ENCODE data around the gene IDH1. TPM values are rescaled to one million over a fixed set of nuclear protein-coding genes. Genes with fewer than 3 reads are reported as not detected.
A peak's percentile ranks its signal among the peaks of the same experiment; 100 is the strongest.

IDH1 gene
- total RNA-seq, 2 donors from 2014 or later: 305 to 431 TPM

DNA sequence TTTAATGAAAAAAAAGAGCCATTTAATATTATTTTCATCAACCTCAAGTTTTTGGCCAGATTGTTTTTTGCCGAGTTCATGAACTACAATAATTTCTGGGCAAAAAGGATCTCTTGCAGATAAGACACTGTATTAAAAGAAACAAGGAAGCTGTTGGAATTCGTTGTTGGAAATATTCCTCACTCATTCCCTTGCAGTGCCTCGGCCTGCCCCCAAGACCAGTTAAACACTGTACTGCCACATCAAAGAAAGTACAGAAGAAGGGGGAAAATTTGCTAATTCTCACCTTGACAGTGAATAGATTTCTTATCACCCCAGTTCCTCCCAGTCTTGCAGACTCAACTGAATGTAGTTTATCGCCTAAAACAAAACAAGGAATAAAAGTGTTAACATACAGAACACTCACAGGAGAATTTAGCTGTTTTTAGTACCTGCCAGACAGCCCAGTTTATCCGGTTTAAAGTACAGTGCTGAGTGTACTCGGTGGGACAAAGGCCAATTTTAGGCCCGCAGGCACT, 1.2 kb downstream of the IDH1 start:
- Histone ChIP-seq H3K4me1 (ENCODE audit: control insufficient read depth, insufficient read depth, low read length) (no peaks in the 10 kb centered on the region), H3K9ac (ENCODE audit: extremely low read depth, low read length, poor library complexity, severe bottlenecking) (peak overlapping the region; percentile 35), H3K27me3 (ENCODE audit: control insufficient read depth, insufficient read depth, low read length, poor library complexity, severe bottlenecking) (no peaks in the 10 kb centered on the region), H3K36me3 (ENCODE audit: control insufficient read depth, insufficient read depth, low read length) (peaks cover 51% of the 10 kb centered on the region), H3K9me3 (ENCODE audit: control insufficient read depth, low read length) (no peaks in the 10 kb centered on the region), H3K27ac (ENCODE audit: low read depth, low read length) (no peak overlapping the region), H3K4me3 (ENCODE audit: low read length) (peak overlapping the region; percentile 100)
- TF ChIP-seq, protein P1, sequence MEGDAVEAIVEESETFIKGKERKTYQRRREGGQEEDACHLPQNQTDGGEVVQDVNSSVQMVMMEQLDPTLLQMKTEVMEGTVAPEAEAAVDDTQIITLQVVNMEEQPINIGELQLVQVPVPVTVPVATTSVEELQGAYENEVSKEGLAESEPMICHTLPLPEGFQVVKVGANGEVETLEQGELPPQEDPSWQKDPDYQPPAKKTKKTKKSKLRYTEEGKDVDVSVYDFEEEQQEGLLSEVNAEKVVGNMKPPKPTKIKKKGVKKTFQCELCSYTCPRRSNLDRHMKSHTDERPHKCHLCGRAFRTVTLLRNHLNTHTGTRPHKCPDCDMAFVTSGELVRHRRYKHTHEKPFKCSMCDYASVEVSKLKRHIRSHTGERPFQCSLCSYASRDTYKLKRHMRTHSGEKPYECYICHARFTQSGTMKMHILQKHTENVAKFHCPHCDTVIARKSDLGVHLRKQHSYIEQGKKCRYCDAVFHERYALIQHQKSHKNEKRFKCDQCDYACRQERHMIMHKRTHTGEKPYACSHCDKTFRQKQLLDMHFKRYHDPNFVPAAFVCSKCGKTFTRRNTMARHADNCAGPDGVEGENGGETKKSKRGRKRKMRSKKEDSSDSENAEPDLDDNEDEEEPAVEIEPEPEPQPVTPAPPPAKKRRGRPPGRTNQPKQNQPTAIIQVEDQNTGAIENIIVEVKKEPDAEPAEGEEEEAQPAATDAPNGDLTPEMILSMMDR (conservative IDR thresholded peaks at IDR 0.05): no peak
- peak overlapping the region; percentile 99 for H3K4me3 Mint-ChIP-seq
- 13 to 22% methylated on average over 4 to 7 of the region's 7 CpGs for WGBS, 2 experiments (ENCODE audit: insufficient coverage in 1 of 2, insufficient read length in 1 of 2)
- peaks cover 46% of the 10 kb centered on the region for H3K36me3 Mint-ChIP-seq (ENCODE audit: low read depth)
- peaks cover 44% of the 10 kb centered on the region for H3K4me1 Mint-ChIP-seq
- H3K9me3 Mint-ChIP-seq: no peaks in the 10 kb centered on the region
- H3K27ac Mint-ChIP-seq: peak overlapping the region; percentile 62
- no peak for DNase-seq
- no peaks in the 10 kb centered on the region for H3K27me3 Mint-ChIP-seq (ENCODE audit: insufficient read depth)

DNA sequence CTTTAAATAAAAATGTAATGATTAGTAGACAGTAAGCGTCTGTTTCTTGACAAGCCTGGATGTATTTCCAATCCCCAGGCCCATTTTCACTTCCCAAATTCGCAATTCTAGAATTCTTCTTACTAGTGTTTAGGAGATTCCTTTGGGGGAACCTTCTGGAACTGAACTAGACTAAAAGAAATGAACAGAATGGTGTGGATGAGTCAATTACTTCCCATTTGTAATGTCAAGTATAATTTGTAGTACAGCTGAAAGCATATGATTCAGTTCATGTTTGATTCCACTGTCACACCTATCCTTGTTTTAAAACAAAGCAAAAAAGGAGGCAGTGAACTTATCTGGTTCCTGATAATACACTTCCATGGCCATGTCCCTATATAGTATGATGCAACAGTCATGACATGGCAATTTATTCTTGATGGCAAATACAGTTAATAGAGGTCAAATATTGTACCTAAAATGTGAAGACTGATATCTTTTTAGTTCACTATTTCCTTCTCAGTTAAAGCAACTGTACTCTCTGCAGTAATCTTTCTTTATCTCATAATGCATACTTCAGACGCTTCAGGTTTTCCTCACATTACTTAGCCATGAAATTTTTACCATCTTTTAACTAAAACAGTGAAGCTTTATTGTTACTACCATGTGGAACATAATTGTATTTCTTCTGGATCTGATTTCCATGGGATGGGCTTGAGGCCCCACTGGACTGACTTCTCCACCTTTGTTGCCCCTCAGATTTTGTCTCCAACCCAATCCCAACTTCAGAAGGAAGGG, 2.0 kb downstream of the IDH1 start:
- Mint-ChIP-seq H3K36me3 (ENCODE audit: low read depth) (peaks cover 54% of the 10 kb centered on the region), H3K27ac (peak overlapping the region; percentile 62)
- 89% methylated on average over 3 of the region's 3 CpGs; no CpG with 5 or more reads in 1 of the 2 experiments for WGBS, 2 experiments (ENCODE audit: insufficient coverage in 1 of 2, insufficient read length in 1 of 2)

DNA sequence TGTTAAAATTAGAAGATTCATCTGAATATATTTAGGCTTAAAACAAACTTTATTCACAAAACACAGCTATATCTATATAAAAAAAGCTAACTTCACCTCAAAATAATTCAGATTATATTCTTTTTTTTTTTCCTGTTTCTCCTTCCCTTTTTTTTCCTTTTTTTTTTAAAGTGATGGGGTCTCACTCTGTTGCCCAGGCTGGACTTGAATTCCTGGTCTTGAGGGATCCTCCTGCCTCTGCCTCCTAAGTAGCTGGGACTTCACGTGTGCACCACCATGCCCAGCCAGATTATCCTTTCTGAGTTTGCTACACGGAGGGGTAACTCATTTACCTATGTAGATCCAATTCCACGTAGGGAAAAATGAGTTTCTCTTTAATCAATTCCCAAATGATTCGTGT, 3.8 kb downstream of the IDH1 start:
- Mint-ChIP-seq H3K27me3 (ENCODE audit: insufficient read depth) (no peaks in the 10 kb centered on the region), H3K9me3 (no peaks in the 10 kb centered on the region), H3K27ac (peak overlapping the region; percentile 38), H3K36me3 (ENCODE audit: low read depth) (peaks cover 71% of the 10 kb centered on the region), H3K4me1 (peaks cover 31% of the 10 kb centered on the region), H3K4me3 (peak overlapping the region; percentile 99)
- H3K4me1 ChIP-seq (ENCODE audit: control insufficient read depth, insufficient read depth, low read length): no peaks in the 10 kb centered on the region
- peaks cover 76% of the 10 kb centered on the region for H3K36me3 ChIP-seq (ENCODE audit: control insufficient read depth, insufficient read depth, low read length)
- H3K4me3 ChIP-seq (ENCODE audit: low read length): peak overlapping the region; percentile 100
- H3K9me3 ChIP-seq (ENCODE audit: control insufficient read depth, low read length): no peaks in the 10 kb centered on the region
- 81 to 92% methylated on average over 4 of the region's 4 CpGs for WGBS, 2 experiments (ENCODE audit: insufficient coverage in 1 of 2, insufficient read length in 1 of 2)
- no peaks in the 10 kb centered on the region for H3K27me3 ChIP-seq (ENCODE audit: control insufficient read depth, insufficient read depth, low read length, poor library complexity, severe bottlenecking)
- no peak for DNase-seq
- H3K9ac ChIP-seq (ENCODE audit: extremely low read depth, low read length, poor library complexity, severe bottlenecking): no peak overlapping the region
- no peak overlapping the region for H3K27ac ChIP-seq (ENCODE audit: low read depth, low read length)
- TF ChIP-seq, protein P1 (conservative IDR thresholded peaks at IDR 0.05): no peak

More for the DNA sequence above, 2.0 kb downstream of the IDH1 start:
- Histone ChIP-seq H3K4me1 (ENCODE audit: control insufficient read depth, insufficient read depth, low read length) (no peaks in the 10 kb centered on the region), H3K4me3 (ENCODE audit: low read length) (peak overlapping the region; percentile 100), H3K36me3 (ENCODE audit: control insufficient read depth, insufficient read depth, low read length) (peaks cover 59% of the 10 kb centered on the region), H3K27ac (ENCODE audit: low read depth, low read length) (no peak overlapping the region), H3K9ac (ENCODE audit: extremely low read depth, low read length, poor library complexity, severe bottlenecking) (peak overlapping the region; percentile 35), H3K27me3 (ENCODE audit: control insufficient read depth, insufficient read depth, low read length, poor library complexity, severe bottlenecking) (no peaks in the 10 kb centered on the region), H3K9me3 (ENCODE audit: control insufficient read depth, low read length) (no peaks in the 10 kb centered on the region)
- DNase-seq: no peak
- Mint-ChIP-seq H3K4me3 (peak overlapping the region; percentile 99), H3K4me1 (peaks cover 44% of the 10 kb centered on the region), H3K27me3 (ENCODE audit: insufficient read depth) (no peaks in the 10 kb centered on the region), H3K9me3 (no peaks in the 10 kb centered on the region)
- TF ChIP-seq, protein P1 (conservative IDR thresholded peaks at IDR 0.05): no peak
